ENCODE data around the gene METTL27. TPM values are rescaled to one million over a fixed set of nuclear protein-coding genes. Genes with fewer than 3 reads are reported as not detected.

METTL27 gene
- total and polyA plus RNA-seq, 9 of the 15 experiments (the other 6 are each of a cell fraction or from before 2014, with no cell fraction given) = 0.08 to 0.82 (median 0.33) TPM; not detected in 4

GRCh38 chr7:73851410-73852338 lies 9.4 kb upstream of the METTL27 start (continued):
- TF ChIP-seq ZNF140 (CRISPR knock-in tag; IDR thresholded peaks at IDR 0.05) (no peak), SRF (CRISPR knock-in tag; IDR thresholded peaks at IDR 0.05) (0 out of 4 replicates have a peak, but pooled peaks of 1 of the 2 experiments have one; percentile 43), MCM3 (IDR thresholded peaks at IDR 0.05) (no peak), ZNF512 (tag; IDR thresholded peaks at IDR 0.05) (peak; percentile 99), NUFIP1 (IDR thresholded peaks at IDR 0.05; ENCODE audit: partially characterized antibody) (no peak), ATF7 (IDR thresholded peaks at IDR 0.05) (peak; percentile 96), SIN3A (IDR thresholded peaks at IDR 0.05; ENCODE audit: borderline replicate concordance in 2 of 2, control insufficient read depth in 1 of 2, low read depth in 2 of 2, low read length in 2 of 2) (no peak), ZNF274 (IDR thresholded peaks at IDR 0.05; ENCODE audit: borderline replicate concordance, low read depth, low read length) (no peak), SNRNP70 (optimal IDR thresholded peaks at IDR 0.05; ENCODE audit: low read depth, low read length) (no peak), ARID2 (IDR thresholded peaks at IDR 0.05) (no peak), ESRRA (IDR thresholded peaks at IDR 0.05; ENCODE audit: borderline replicate concordance, low read depth) (peak; percentile 95; the same call in 1 of the 2 replicates), ZNF184 (CRISPR knock-in tag; IDR thresholded peaks at IDR 0.05) (no peak), ERF (CRISPR knock-in tag; IDR thresholded peaks at IDR 0.05) (no peak), ZNF583 (CRISPR knock-in tag; IDR thresholded peaks at IDR 0.05) (no peak), STAT6 (CRISPR knock-in tag; IDR thresholded peaks at IDR 0.05) (no peak), ZNF280A (IDR thresholded peaks at IDR 0.05; ENCODE audit: low read depth, partially characterized antibody) (no peak), TFE3 (CRISPR knock-in tag; IDR thresholded peaks at IDR 0.05) (no peak), GTF2B (IDR thresholded peaks at IDR 0.05; ENCODE audit: extremely low read depth, insufficient read length) (no peak)
